NCI-H1092 treated with DMSO at 0.1 percent for 48 hours (cell line): Measurements from ENCODE around the gene PTGR3.

ENCODE experiments used
- DNase-seq: peaks from one replicate; lab custom pipeline; 2025; lab: John Stamatoyannopoulos, UW

Gene PTGR3

GRCh38 chr18:75235896-75236295 is 27.0 kb upstream of the PTGR3 start:
- DNase-seq, result no peak

- no peak for DNase-seq
These were observed 26.0 kb upstream of the PTGR3 start for GRCh38 chr18:75234901-75235300.

GRCh38 chr18:75231053-75231406 is 22.1 kb upstream of the PTGR3 start:
- no peak for DNase-seq

- DNase-seq, result no peak
These were observed 21.5 kb upstream of the PTGR3 start for GRCh38 chr18:75230163-75231052.

- no peak for DNase-seq
These were observed 20.5 kb upstream of the PTGR3 start for GRCh38 chr18:75229437-75229836.

- DNase-seq, result no peak
These were observed 20.0 kb upstream of the PTGR3 start for GRCh38 chr18:75228967-75229366.

- no peak for DNase-seq
These were observed 18.8 kb upstream of the PTGR3 start for GRCh38 chr18:75227535-75228296.

GRCh38 chr18:75226956-75227316 is 18.0 kb upstream of the PTGR3 start:
- DNase-seq, result no peak

- no peak for DNase-seq
These were observed 17.5 kb upstream of the PTGR3 start for GRCh38 chr18:75226286-75226955.

GRCh38 chr18:75223687-75224347 is 14.9 kb upstream of the PTGR3 start:
- peak; percentile 94 for DNase-seq

GRCh38 chr18:75222407-75222806 is 13.5 kb upstream of the PTGR3 start:
- DNase-seq, result no peak

GRCh38 chr18:75221897-75222296 is 13.0 kb upstream of the PTGR3 start:
- peak; percentile 63 for DNase-seq

- peak; percentile 63 for DNase-seq
These were observed 12.5 kb upstream of the PTGR3 start for GRCh38 chr18:75221397-75221796.

GRCh38 chr18:75220551-75221355 is 11.8 kb upstream of the PTGR3 start:
- peak; percentile 82 for DNase-seq

GRCh38 chr18:75219745-75220375 is 10.9 kb upstream of the PTGR3 start:
- DNase-seq, result peak; percentile 60

- DNase-seq, result no peak
These were observed 9.4 kb upstream of the PTGR3 start for GRCh38 chr18:75218065-75218923.

- DNase-seq, result no peak
These were observed 8.2 kb upstream of the PTGR3 start for GRCh38 chr18:75216911-75217689.

GRCh38 chr18:75216212-75216910 is 7.4 kb upstream of the PTGR3 start:
- DNase-seq, result no peak
